ENCODE results near the gene VDR. TPM values are rescaled to one million over a fixed set of nuclear protein-coding genes. Genes with fewer than 3 reads are reported as not detected.

The VDR gene
- polyA plus RNA-seq, 3 donors: 3.7 to 4.3 (median 4.3) TPM

GRCh38 chr12:47931187-47931586, 26.4 kb upstream of the VDR start:
- DNase-seq (ENCODE audit: low read depth in 3 of 3, low spot score in 2 of 3): no peak

GRCh38 chr12:47930634-47931033, 25.8 kb upstream of the VDR start:
- DNase-seq (ENCODE audit: low read depth in 3 of 3, low spot score in 2 of 3): no peak

GRCh38 chr12:47927346-47927745, 22.6 kb upstream of the VDR start:
- no peak for DNase-seq (ENCODE audit: low read depth in 3 of 3, low spot score in 2 of 3)

GRCh38 chr12:47921907-47922306, 17.1 kb upstream of the VDR start:
- no peak for DNase-seq (ENCODE audit: low read depth in 3 of 3, low spot score in 2 of 3)

- no peak for DNase-seq (ENCODE audit: low read depth in 3 of 3, low spot score in 2 of 3)
These were observed 16.1 kb upstream of the VDR start for GRCh38 chr12:47920913-47921312.

- DNase-seq (ENCODE audit: low read depth in 3 of 3, low spot score in 2 of 3): no peak
These were observed 8.3 kb upstream of the VDR start for GRCh38 chr12:47913081-47913480.

GRCh38 chr12:47912556-47912955, 7.8 kb upstream of the VDR start:
- no peak for DNase-seq (ENCODE audit: low read depth in 3 of 3, low spot score in 2 of 3)

GRCh38 chr12:47910981-47911380, 6.2 kb upstream of the VDR start:
- DNase-seq (ENCODE audit: low read depth in 3 of 3, low spot score in 2 of 3): no peak

GRCh38 chr12:47910486-47910885, 5.7 kb upstream of the VDR start:
- no peak for DNase-seq (ENCODE audit: low read depth in 3 of 3, low spot score in 2 of 3)

GRCh38 chr12:47909839-47910465, 5.2 kb upstream of the VDR start:
- no peak for DNase-seq (ENCODE audit: low read depth in 3 of 3, low spot score in 2 of 3)

GRCh38 chr12:47908738-47909137, 3.9 kb upstream of the VDR start:
- no peak for DNase-seq (ENCODE audit: low read depth in 3 of 3, low spot score in 2 of 3)

- no peak for DNase-seq (ENCODE audit: low read depth in 3 of 3, low spot score in 2 of 3)
These were observed 3.2 kb upstream of the VDR start for GRCh38 chr12:47907851-47908454.

GRCh38 chr12:47903927-47904712, 674 bp downstream of the VDR start:
- DNase-seq (ENCODE audit: low read depth in 3 of 3, low spot score in 2 of 3): no peak

GRCh38 chr12:47903151-47903611, 1.6 kb downstream of the VDR start:
- DNase-seq (ENCODE audit: low read depth in 3 of 3, low spot score in 2 of 3): no peak

GRCh38 chr12:47902131-47902639, 2.6 kb downstream of the VDR start:
- DNase-seq (ENCODE audit: low read depth in 3 of 3, low spot score in 2 of 3): no peak

GRCh38 chr12:47901718-47902093, 3.1 kb downstream of the VDR start:
- no peak for DNase-seq (ENCODE audit: low read depth in 3 of 3, low spot score in 2 of 3)

GRCh38 chr12:47901063-47901717, 3.6 kb downstream of the VDR start:
- no peak for DNase-seq (ENCODE audit: low read depth in 3 of 3, low spot score in 2 of 3)

GRCh38 chr12:47900131-47901062, 4.4 kb downstream of the VDR start:
- DNase-seq (ENCODE audit: low read depth in 3 of 3, low spot score in 2 of 3): no peak

- DNase-seq (ENCODE audit: low read depth in 3 of 3, low spot score in 2 of 3): no peak
These were observed 5.3 kb downstream of the VDR start for GRCh38 chr12:47899466-47899865.

- DNase-seq (ENCODE audit: low read depth in 3 of 3, low spot score in 2 of 3): no peak
These were observed 8.2 kb downstream of the VDR start for GRCh38 chr12:47896633-47897032.

Measured in right renal cortex interstitium (tissue), 3 donors.